Fibroblast of the conjunctiva (primary cell): ENCODE results near the gene XKR3.
"Not testable (repeated sequence)": the region's sequence is repeated elsewhere in the genome, so short reads cannot be mapped to it uniquely, and the experiment has no call there.

Experiments
- DNase-seq: peaks from one replicate; pipeline ENCODE4 v3.0.0-alpha.2; 2010; ENCODE audit warnings: low read depth

The XKR3 gene

GRCh38 chr22:16747266-16748159 is 77.7 kb downstream of the XKR3 start:
- not testable (repeated sequence) for DNase-seq

DNA sequence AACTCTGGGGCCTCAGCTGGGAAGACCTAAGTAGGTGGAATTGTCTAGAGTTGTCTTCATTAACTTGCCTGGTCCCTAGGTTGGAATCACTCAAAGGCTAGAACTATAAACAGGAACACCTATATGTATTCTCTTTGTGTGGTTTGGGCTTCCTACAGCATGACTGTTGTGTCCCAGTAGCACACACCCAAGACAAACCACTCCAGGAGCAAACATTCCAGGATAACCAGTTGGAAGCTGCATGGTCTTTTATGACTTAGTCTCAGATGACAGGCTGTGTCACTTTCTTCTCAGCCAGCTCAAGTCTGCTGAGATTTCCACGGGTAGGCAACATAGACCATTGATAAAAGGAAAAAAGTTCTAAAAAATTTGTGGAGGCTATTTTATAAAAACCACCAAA is 90.9 kb downstream of the XKR3 start:
- not testable (repeated sequence) for DNase-seq
